Liver (tissue), 9 donors: ENCODE results near the gene IFNA8. TPM values are rescaled to one million over a fixed set of nuclear protein-coding genes. Genes with fewer than 3 reads are reported as not detected.

ENCODE experiments used
- DNase-seq: peaks from one replicate; pipeline ENCODE4 v3.0.0-alpha.2; 2017; ENCODE audit warnings: low spot score
- H3K27ac ChIP-seq, 2 donors: one replicate each; pipeline ENCODE4 v1.7.0; 2013; ENCODE audit warnings: inconsistent platforms in 2 of 2, low read length in 2 of 2, control low read depth in 1 of 2, low read depth in 1 of 2, mild to moderate bottlenecking in 1 of 2
- H3K27me3 ChIP-seq, 4 donors: one replicate each; pipeline versions ENCODE4 v1.6.1 to v1.7.0; 2013; ENCODE audit warnings: low read length in 3 of 4, inconsistent platforms in 1 of 4, mild to moderate bottlenecking in 1 of 4, moderate library complexity in 1 of 4; ENCODE audit not compliant: control insufficient read depth in 4 of 4, insufficient read depth in 4 of 4
- H3K36me3 ChIP-seq, 4 donors: one replicate each; pipeline versions ENCODE4 v1.6.1 to v1.7.0; 2013; ENCODE audit warnings: low read length in 3 of 4, mild to moderate bottlenecking in 3 of 4, low read depth in 1 of 4, moderate library complexity in 1 of 4; ENCODE audit not compliant: control insufficient read depth in 4 of 4, insufficient read depth in 3 of 4
- H3K4me1 ChIP-seq, 4 donors: one replicate each; pipeline versions ENCODE4 v1.6.1 to v1.7.0; 2013; ENCODE audit warnings: low read length in 3 of 4, mild to moderate bottlenecking in 3 of 4, moderate library complexity in 1 of 4; ENCODE audit not compliant: control insufficient read depth in 4 of 4, insufficient read depth in 4 of 4
- H3K4me3 ChIP-seq, 3 donors: one replicate each; pipeline versions ENCODE4 v1.6.1 to v1.7.0; 2013; ENCODE audit warnings: low read length in 3 of 3, control low read depth in 1 of 3, low read depth in 1 of 3, mild to moderate bottlenecking in 1 of 3
- H3K9ac ChIP-seq, 2 donors: one replicate each; pipeline ENCODE4 v1.7.0; 2013; ENCODE audit warnings: low read length in 2 of 2, mild to moderate bottlenecking in 2 of 2, moderate library complexity in 2 of 2, control low read depth in 1 of 2, low read depth in 1 of 2
- H3K9me3 ChIP-seq, 4 donors: one replicate each; pipeline versions ENCODE4 v1.6.1 to v1.7.0; 2013; ENCODE audit warnings: low read length in 3 of 4; ENCODE audit not compliant: control insufficient read depth in 4 of 4
- EGR1 ChIP-seq, 2 donors: IDR thresholded peaks; 2 replicates each; pipeline ENCODE4 v1.6.1; 2016 to 2018; ENCODE audit warnings: antibody characterized with exemption in 2 of 2, low read depth in 2 of 2
- FOXA1 ChIP-seq: IDR thresholded peaks from 2 replicates; pipeline ENCODE4 v1.6.1; 2016; ENCODE audit warnings: antibody characterized with exemption
- FOXA2 ChIP-seq: IDR thresholded peaks from 2 replicates; pipeline ENCODE4 v1.6.1; 2016; ENCODE audit warnings: antibody characterized with exemption
- GABPA ChIP-seq, 2 donors: IDR thresholded peaks in 1 of 2; conservative IDR thresholded peaks in 1 of 2; 2 replicates each; pipeline ENCODE4 v1.6.1; 2016; ENCODE audit warnings: antibody characterized with exemption in 2 of 2, mild to moderate bottlenecking in 1 of 2, moderate library complexity in 1 of 2
- HNF4A ChIP-seq, 2 donors: conservative IDR thresholded peaks; 2 replicates each; pipeline ENCODE4 v1.6.1; 2016; ENCODE audit warnings: antibody characterized with exemption in 2 of 2, mild to moderate bottlenecking in 2 of 2
- HNF4G ChIP-seq: IDR thresholded peaks from 2 replicates; pipeline ENCODE4 v1.6.1; 2016; ENCODE audit warnings: antibody characterized with exemption
- JUND ChIP-seq, 2 donors: IDR thresholded peaks; 2 replicates each; pipeline ENCODE4 v1.6.1; 2016; ENCODE audit warnings: antibody characterized with exemption in 2 of 2
- NR2F2 ChIP-seq: IDR thresholded peaks from 2 replicates; pipeline ENCODE4 v1.6.1; 2016; ENCODE audit warnings: antibody characterized with exemption
- RAD21 ChIP-seq, 2 donors: IDR thresholded peaks; 2 replicates each; pipeline ENCODE4 v1.6.1; 2016; ENCODE audit warnings: antibody characterized with exemption in 2 of 2, mild to moderate bottlenecking in 2 of 2
- RXRA ChIP-seq, 2 donors: IDR thresholded peaks; 2 replicates each; pipeline ENCODE4 v1.6.1; 2017 to 2018; ENCODE audit warnings: antibody characterized with exemption in 2 of 2, mild to moderate bottlenecking in 1 of 2
- SP1 ChIP-seq: IDR thresholded peaks from 2 replicates; pipeline ENCODE4 v1.6.1; 2018; ENCODE audit warnings: antibody characterized with exemption, mild to moderate bottlenecking
- TAF1 ChIP-seq: conservative IDR thresholded peaks from 2 replicates; pipeline ENCODE4 v1.6.1; 2016; ENCODE audit warnings: antibody characterized with exemption, mild to moderate bottlenecking
- YY1 ChIP-seq: IDR thresholded peaks from 2 replicates; pipeline ENCODE4 v1.6.1; 2016; ENCODE audit warnings: antibody characterized with exemption, mild to moderate bottlenecking
- WGBS: extraction: QIAGEN DNeasy Blood & Tissue Kit; methylation state at CpG from one replicate; pipeline ENCODE4 v1.1.7; 2013; 5-methylcytosine and 5-hydroxymethylcytosine counted together
- polyA plus RNA-seq, 2 donors: library from polyadenylated mRNA; stranded (reverse) in 1 of 2; unstranded in 1 of 2; fragments of 200-250 nt in 1 of 2; fragments of >200 nt in 1 of 2; fragmentation: Nextera tagmentation in 1 of 2; extraction: Ambion mirVana in 1 of 2; gene quantifications; one replicate each; pipeline versions ENCODE4 v1.2.1 to v1.2.3, GENCODE V29; 2013 to 2015
- total RNA-seq, 2 donors: library from RNA; depleted of rRNA; stranded (reverse); fragments of >200 nt; gene quantifications; one replicate each; pipeline ENCODE4 v1.2.3, GENCODE V29; 2014
- TF ChIP-seq, protein P1 (sequence below): IDR thresholded peaks from 2 replicates; pipeline ENCODE4 v1.6.1; 2016; ENCODE audit warnings: antibody characterized with exemption
- TF ChIP-seq, protein P2 (sequence below): fragments of 150-350 bp; IDR thresholded peaks from 2 replicates; pipeline ENCODE4 v1.5.1; 2017; ENCODE audit warnings: improper control_type of control experiment, low read depth, low read length; ENCODE audit not compliant: missing input control
- TF ChIP-seq, protein P3 (sequence below): IDR thresholded peaks from 2 replicates; pipeline ENCODE4 v1.6.1; 2016; ENCODE audit warnings: antibody characterized with exemption, mild to moderate bottlenecking
- TF ChIP-seq, protein P4 (sequence below): IDR thresholded peaks from 2 replicates; pipeline ENCODE4 v1.6.1; 2016; ENCODE audit warnings: antibody characterized with exemption
- TF ChIP-seq, protein P5 (sequence below): IDR thresholded peaks from 2 replicates; pipeline ENCODE4 v1.6.1; 2016; ENCODE audit warnings: antibody characterized with exemption
- donor health status: healthy.
- donor health status: healthy.
- donor health status: healthy.
- donor health status: healthy.
- donor health status: healthy.

The IFNA8 gene
- total and polyA plus RNA-seq, 4 donors: not detected

DNA sequence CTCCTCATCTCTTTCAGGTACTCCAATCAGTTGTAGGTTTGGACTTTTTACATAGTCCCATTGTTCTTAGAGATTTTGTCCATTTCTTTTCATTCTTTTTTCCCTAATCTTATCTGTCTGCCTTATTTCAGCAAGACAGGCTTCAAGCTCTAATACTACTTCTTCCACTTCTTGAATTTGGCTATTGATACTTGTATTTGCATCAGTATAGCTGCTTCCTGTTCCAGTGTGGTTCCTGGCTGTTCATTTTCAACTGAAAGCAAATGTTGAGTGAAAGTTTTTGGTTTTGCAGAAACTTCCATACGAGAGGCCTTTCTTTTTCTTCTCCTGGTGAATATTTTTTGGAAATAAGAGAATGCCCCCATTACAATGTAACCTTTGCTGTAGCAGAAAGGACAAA, 19.3 kb downstream of the IFNA8 start:
- H3K4me1 ChIP-seq: no peaks in the 10 kb centered on the region
- 56% methylated on average over 1 of the region's 1 CpG for WGBS
- H3K27ac ChIP-seq: no peak overlapping the region
- no peak overlapping the region for H3K4me3 ChIP-seq
- no peak overlapping the region for H3K9ac ChIP-seq
- TF ChIP-seq TAF1: no peak
- no peak for TF ChIP-seq EGR1 (IDR thresholded peaks at IDR 0.05; ENCODE audit: low read depth in 2 of 2)
- no peak for TF ChIP-seq RXRA (IDR thresholded peaks at IDR 0.05)
- TF ChIP-seq, protein P1, sequence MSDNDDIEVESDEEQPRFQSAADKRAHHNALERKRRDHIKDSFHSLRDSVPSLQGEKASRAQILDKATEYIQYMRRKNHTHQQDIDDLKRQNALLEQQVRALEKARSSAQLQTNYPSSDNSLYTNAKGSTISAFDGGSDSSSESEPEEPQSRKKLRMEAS: no peak
- no peak for TF ChIP-seq FOXA1
- no peak for TF ChIP-seq GABPA (IDR thresholded peaks at IDR 0.05 in 1 of 2, conservative IDR thresholded peaks at IDR 0.05 in 1 of 2)
- no peak for TF ChIP-seq FOXA2
- no peak for TF ChIP-seq YY1
- TF ChIP-seq NR2F2: no peak
- TF ChIP-seq HNF4G: no peak
- TF ChIP-seq, protein P2, sequence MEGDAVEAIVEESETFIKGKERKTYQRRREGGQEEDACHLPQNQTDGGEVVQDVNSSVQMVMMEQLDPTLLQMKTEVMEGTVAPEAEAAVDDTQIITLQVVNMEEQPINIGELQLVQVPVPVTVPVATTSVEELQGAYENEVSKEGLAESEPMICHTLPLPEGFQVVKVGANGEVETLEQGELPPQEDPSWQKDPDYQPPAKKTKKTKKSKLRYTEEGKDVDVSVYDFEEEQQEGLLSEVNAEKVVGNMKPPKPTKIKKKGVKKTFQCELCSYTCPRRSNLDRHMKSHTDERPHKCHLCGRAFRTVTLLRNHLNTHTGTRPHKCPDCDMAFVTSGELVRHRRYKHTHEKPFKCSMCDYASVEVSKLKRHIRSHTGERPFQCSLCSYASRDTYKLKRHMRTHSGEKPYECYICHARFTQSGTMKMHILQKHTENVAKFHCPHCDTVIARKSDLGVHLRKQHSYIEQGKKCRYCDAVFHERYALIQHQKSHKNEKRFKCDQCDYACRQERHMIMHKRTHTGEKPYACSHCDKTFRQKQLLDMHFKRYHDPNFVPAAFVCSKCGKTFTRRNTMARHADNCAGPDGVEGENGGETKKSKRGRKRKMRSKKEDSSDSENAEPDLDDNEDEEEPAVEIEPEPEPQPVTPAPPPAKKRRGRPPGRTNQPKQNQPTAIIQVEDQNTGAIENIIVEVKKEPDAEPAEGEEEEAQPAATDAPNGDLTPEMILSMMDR: no peak
- TF ChIP-seq, protein P3, sequence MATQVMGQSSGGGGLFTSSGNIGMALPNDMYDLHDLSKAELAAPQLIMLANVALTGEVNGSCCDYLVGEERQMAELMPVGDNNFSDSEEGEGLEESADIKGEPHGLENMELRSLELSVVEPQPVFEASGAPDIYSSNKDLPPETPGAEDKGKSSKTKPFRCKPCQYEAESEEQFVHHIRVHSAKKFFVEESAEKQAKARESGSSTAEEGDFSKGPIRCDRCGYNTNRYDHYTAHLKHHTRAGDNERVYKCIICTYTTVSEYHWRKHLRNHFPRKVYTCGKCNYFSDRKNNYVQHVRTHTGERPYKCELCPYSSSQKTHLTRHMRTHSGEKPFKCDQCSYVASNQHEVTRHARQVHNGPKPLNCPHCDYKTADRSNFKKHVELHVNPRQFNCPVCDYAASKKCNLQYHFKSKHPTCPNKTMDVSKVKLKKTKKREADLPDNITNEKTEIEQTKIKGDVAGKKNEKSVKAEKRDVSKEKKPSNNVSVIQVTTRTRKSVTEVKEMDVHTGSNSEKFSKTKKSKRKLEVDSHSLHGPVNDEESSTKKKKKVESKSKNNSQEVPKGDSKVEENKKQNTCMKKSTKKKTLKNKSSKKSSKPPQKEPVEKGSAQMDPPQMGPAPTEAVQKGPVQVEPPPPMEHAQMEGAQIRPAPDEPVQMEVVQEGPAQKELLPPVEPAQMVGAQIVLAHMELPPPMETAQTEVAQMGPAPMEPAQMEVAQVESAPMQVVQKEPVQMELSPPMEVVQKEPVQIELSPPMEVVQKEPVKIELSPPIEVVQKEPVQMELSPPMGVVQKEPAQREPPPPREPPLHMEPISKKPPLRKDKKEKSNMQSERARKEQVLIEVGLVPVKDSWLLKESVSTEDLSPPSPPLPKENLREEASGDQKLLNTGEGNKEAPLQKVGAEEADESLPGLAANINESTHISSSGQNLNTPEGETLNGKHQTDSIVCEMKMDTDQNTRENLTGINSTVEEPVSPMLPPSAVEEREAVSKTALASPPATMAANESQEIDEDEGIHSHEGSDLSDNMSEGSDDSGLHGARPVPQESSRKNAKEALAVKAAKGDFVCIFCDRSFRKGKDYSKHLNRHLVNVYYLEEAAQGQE: no peak
- no peak for TF ChIP-seq JUND (IDR thresholded peaks at IDR 0.05)
- TF ChIP-seq, protein P4, sequence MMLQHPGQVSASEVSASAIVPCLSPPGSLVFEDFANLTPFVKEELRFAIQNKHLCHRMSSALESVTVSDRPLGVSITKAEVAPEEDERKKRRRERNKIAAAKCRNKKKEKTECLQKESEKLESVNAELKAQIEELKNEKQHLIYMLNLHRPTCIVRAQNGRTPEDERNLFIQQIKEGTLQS: no peak
- TF ChIP-seq RAD21 (IDR thresholded peaks at IDR 0.05): no peak
- TF ChIP-seq, protein P5, sequence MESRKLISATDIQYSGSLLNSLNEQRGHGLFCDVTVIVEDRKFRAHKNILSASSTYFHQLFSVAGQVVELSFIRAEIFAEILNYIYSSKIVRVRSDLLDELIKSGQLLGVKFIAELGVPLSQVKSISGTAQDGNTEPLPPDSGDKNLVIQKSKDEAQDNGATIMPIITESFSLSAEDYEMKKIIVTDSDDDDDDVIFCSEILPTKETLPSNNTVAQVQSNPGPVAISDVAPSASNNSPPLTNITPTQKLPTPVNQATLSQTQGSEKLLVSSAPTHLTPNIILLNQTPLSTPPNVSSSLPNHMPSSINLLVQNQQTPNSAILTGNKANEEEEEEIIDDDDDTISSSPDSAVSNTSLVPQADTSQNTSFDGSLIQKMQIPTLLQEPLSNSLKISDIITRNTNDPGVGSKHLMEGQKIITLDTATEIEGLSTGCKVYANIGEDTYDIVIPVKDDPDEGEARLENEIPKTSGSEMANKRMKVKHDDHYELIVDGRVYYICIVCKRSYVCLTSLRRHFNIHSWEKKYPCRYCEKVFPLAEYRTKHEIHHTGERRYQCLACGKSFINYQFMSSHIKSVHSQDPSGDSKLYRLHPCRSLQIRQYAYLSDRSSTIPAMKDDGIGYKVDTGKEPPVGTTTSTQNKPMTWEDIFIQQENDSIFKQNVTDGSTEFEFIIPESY: no peak
- no peak for TF ChIP-seq SP1
- TF ChIP-seq HNF4A (conservative IDR thresholded peaks at IDR 0.05): no peak
- H3K9me3 ChIP-seq: no peaks in the 10 kb centered on the region
- H3K27me3 ChIP-seq: no peaks in the 10 kb centered on the region
- H3K36me3 ChIP-seq: no peaks in the 10 kb centered on the region
- DNase-seq: no peak
